ENCODE data around the gene PRKD2.

- TF ChIP-seq, protein P1, sequence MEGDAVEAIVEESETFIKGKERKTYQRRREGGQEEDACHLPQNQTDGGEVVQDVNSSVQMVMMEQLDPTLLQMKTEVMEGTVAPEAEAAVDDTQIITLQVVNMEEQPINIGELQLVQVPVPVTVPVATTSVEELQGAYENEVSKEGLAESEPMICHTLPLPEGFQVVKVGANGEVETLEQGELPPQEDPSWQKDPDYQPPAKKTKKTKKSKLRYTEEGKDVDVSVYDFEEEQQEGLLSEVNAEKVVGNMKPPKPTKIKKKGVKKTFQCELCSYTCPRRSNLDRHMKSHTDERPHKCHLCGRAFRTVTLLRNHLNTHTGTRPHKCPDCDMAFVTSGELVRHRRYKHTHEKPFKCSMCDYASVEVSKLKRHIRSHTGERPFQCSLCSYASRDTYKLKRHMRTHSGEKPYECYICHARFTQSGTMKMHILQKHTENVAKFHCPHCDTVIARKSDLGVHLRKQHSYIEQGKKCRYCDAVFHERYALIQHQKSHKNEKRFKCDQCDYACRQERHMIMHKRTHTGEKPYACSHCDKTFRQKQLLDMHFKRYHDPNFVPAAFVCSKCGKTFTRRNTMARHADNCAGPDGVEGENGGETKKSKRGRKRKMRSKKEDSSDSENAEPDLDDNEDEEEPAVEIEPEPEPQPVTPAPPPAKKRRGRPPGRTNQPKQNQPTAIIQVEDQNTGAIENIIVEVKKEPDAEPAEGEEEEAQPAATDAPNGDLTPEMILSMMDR (IDR thresholded peaks at IDR 0.05; ENCODE audit: control extremely low read depth in 1 of 3, insufficient read depth in 1 of 3, low read depth in 1 of 3, low read length in 3 of 3): no peak
- TF ChIP-seq ATF2 (IDR thresholded peaks at IDR 0.05; ENCODE audit: low read length) (no peak), EZH2 (IDR thresholded peaks at IDR 0.05; ENCODE audit: low read depth, low read length, severe bottlenecking) (no peak), TCF12 (IDR thresholded peaks at IDR 0.05; ENCODE audit: low read depth, low read length) (no peak), SP1 (IDR thresholded peaks at IDR 0.05; ENCODE audit: low read depth, low read length) (no peak), SIN3A (conservative IDR thresholded peaks at IDR 0.05 in 1 of 2, IDR thresholded peaks at IDR 0.05 in 1 of 2; ENCODE audit: low read depth in 1 of 2, low read length in 2 of 2) (no peak)
- TF ChIP-seq, protein P2, sequence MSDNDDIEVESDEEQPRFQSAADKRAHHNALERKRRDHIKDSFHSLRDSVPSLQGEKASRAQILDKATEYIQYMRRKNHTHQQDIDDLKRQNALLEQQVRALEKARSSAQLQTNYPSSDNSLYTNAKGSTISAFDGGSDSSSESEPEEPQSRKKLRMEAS (IDR thresholded peaks at IDR 0.05): no peak
These were observed 10.8 kb upstream of the PRKD2 start for GRCh38 chr19:46727757-46728156.

Measured in H1 (cell line).